Neural progenitor cell (in vitro differentiated cells): ENCODE data around the gene NHLH2. TPM values are rescaled to one million over a fixed set of nuclear protein-coding genes. Genes with fewer than 3 reads are reported as not detected.

Source experiments
- DNase-seq: peaks from one replicate; pipeline ENCODE4 v3.0.0-alpha.2; 2016; ENCODE audit warnings: low spot score
- H2AFZ ChIP-seq: fragments of 200-600 bp; sonication (generic); replicated peaks from 2 replicates; pipeline ENCODE4 v1.6.1; 2016; ENCODE audit warnings: antibody characterized with exemption
- H3F3A ChIP-seq: fragments of 200-600 bp; sonication (generic); 2 replicates; pipeline ENCODE4 v1.6.1; 2016; ENCODE audit warnings: antibody characterized with exemption, low read depth
- H3K27ac ChIP-seq: fragments of 200-600 bp; sonication (generic); 2 replicates; pipeline ENCODE4 v1.5.1; 2016; ENCODE audit warnings: mild to moderate bottlenecking
- H3K27me3 ChIP-seq: fragments of 200-600 bp; sonication (generic); 2 replicates; pipeline ENCODE4 v1.6.1; 2016; ENCODE audit warnings: mild to moderate bottlenecking, moderate library complexity
- H3K36me3 ChIP-seq: fragments of 200-600 bp; sonication (generic); 2 replicates; pipeline ENCODE4 v1.5.1; 2016
- H3K4me1 ChIP-seq: fragments of 200-600 bp; sonication (generic); 2 replicates; pipeline ENCODE4 v1.6.1; 2016; ENCODE audit warnings: mixed run types
- H3K4me2 ChIP-seq: fragments of 200-600 bp; sonication (generic); 2 replicates; pipeline ENCODE4 v1.6.1; 2016
- H3K4me3 ChIP-seq: fragments of 200-600 bp; sonication (generic); 2 replicates; pipeline ENCODE4 v1.5.1; 2016
- H3K79me2 ChIP-seq: fragments of 200-600 bp; sonication (generic); 2 replicates; pipeline ENCODE4 v1.6.1; 2016; ENCODE audit warnings: low read depth
- H3K9ac ChIP-seq: fragments of 200-600 bp; sonication (generic); 2 replicates; pipeline ENCODE4 v1.6.1; 2016
- H3K9me3 ChIP-seq: fragments of 200-600 bp; sonication (generic); 2 replicates; pipeline ENCODE4 v1.5.1; 2016; ENCODE audit warnings: low read depth
- H4K20me1 ChIP-seq: fragments of 200-600 bp; sonication (generic); 2 replicates; pipeline ENCODE4 v1.6.1; 2016; ENCODE audit warnings: low read depth
- H3K27ac Mint-ChIP-seq: 3 replicates; pipeline ENCODE4 v1.8.0; 2021; ENCODE audit warnings: mixed read lengths
- H3K27me3 Mint-ChIP-seq: 2 replicates; pipeline ENCODE4 v1.8.0; 2022; ENCODE audit warnings: low read depth, mild to moderate bottlenecking, inconsistent platforms, moderate library complexity, mixed read lengths; ENCODE audit not compliant: insufficient read depth
- H3K36me3 Mint-ChIP-seq: 3 replicates; pipeline ENCODE4 v1.8.0; 2021; ENCODE audit warnings: mixed read lengths
- H3K4me1 Mint-ChIP-seq: 3 replicates; pipeline ENCODE4 v1.8.0; 2021; ENCODE audit warnings: mixed read lengths
- H3K4me3 Mint-ChIP-seq: 3 replicates; pipeline ENCODE4 v1.8.0; 2021; ENCODE audit warnings: mild to moderate bottlenecking, moderate library complexity, mixed read lengths
- H3K9me3 Mint-ChIP-seq: 3 replicates; pipeline ENCODE4 v1.8.0; 2020; ENCODE audit warnings: mixed read lengths
- EZH2 ChIP-seq: fragments of 200-600 bp; sonication (generic); IDR thresholded peaks from 2 replicates; pipeline ENCODE4 v1.6.1; 2017; ENCODE audit warnings: antibody characterized with exemption, mild to moderate bottlenecking, moderate library complexity
- EZH2phosphoT487 ChIP-seq: fragments of 200-600 bp; sonication (generic); IDR thresholded peaks from 2 replicates; pipeline ENCODE4 v1.6.1; 2017; ENCODE audit warnings: antibody characterized with exemption
- total RNA-seq: library from RNA; depleted of rRNA; stranded (reverse); fragments of >200 nt; gene quantifications from 2 replicates; pipeline ENCODE4 v1.2.3, GENCODE V29; 2015; ENCODE audit warnings: low replicate concordance
- TF ChIP-seq, protein P1 (sequence below): fragments of 200-600 bp; sonication (generic); IDR thresholded peaks from 2 replicates; pipeline ENCODE4 v1.5.1; 2017; ENCODE audit warnings: antibody characterized with exemption, mild to moderate bottlenecking

Gene NHLH2
- total RNA-seq, 1 donor from 2014 or later, result 0.17 TPM

DNA sequence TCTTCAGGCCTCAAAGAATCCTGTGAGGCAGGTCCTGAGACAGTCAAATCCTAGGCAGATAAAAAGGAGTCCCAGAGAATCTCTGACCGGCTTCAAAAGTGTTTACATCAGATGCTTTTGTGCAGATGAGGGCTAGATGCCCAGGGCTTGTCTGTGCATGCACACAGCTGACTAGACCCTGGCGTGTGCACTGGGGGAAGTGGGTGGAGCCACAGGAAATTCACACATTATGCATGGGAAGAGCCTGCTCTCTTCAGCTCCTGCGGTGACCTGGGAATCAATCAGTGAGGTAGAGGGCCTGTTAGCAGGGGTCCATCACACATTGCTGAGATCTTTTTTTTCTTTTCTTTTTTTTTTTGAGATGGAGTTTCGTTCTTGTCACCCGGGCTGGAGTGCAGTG, 36.6 kb upstream of the NHLH2 start:
- peak; percentile 15 for DNase-seq
- H3K4me3 Mint-ChIP-seq, result no peak overlapping the region
- no peaks in the 10 kb centered on the region for H3F3A ChIP-seq

DNA sequence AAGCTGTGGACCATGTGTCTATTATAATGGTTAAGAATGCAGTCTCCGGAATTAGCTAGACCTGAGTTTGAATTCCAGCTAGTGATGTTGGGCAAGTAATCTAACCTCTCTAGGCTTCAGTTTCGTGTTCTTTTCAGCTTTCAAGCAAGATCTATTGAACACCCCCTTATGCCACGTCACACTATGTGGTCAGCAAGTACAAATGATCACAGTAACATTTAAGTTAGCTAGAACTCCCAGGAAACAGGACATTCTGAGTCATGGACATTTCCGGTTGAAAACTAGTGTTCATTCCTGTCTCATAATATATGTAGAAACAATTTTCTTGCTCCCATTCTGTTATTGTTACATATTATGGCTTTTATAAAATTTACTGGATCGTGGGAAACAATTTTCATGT, 34.0 kb upstream of the NHLH2 start:
- TF ChIP-seq EZH2phosphoT487, result no peak
- TF ChIP-seq EZH2, result no peak
- TF ChIP-seq, protein P1, sequence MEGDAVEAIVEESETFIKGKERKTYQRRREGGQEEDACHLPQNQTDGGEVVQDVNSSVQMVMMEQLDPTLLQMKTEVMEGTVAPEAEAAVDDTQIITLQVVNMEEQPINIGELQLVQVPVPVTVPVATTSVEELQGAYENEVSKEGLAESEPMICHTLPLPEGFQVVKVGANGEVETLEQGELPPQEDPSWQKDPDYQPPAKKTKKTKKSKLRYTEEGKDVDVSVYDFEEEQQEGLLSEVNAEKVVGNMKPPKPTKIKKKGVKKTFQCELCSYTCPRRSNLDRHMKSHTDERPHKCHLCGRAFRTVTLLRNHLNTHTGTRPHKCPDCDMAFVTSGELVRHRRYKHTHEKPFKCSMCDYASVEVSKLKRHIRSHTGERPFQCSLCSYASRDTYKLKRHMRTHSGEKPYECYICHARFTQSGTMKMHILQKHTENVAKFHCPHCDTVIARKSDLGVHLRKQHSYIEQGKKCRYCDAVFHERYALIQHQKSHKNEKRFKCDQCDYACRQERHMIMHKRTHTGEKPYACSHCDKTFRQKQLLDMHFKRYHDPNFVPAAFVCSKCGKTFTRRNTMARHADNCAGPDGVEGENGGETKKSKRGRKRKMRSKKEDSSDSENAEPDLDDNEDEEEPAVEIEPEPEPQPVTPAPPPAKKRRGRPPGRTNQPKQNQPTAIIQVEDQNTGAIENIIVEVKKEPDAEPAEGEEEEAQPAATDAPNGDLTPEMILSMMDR, result no peak
- Mint-ChIP-seq H3K36me3 (no peaks in the 10 kb centered on the region), H3K27me3 (peaks cover 5% of the 10 kb centered on the region), H3K9me3 (no peaks in the 10 kb centered on the region), H3K27ac (no peak overlapping the region), H3K4me1 (peaks cover 16% of the 10 kb centered on the region), H3K4me3 (no peak overlapping the region)
- H3K79me2 ChIP-seq, result no peaks in the 10 kb centered on the region
- H3K9ac ChIP-seq, result no peak overlapping the region
- H3K4me1 ChIP-seq, result no peaks in the 10 kb centered on the region
- no peak overlapping the region for H2AFZ ChIP-seq
- H3K27ac ChIP-seq, result no peak overlapping the region
- no peaks in the 10 kb centered on the region for H3K36me3 ChIP-seq
- no peak for DNase-seq
- H3K9me3 ChIP-seq, result no peaks in the 10 kb centered on the region
- no peak overlapping the region for H3K4me2 ChIP-seq
- H3K4me3 ChIP-seq, result no peak overlapping the region
- no peaks in the 10 kb centered on the region for H3F3A ChIP-seq
- H4K20me1 ChIP-seq, result no peaks in the 10 kb centered on the region
- H3K27me3 ChIP-seq, result no peaks in the 10 kb centered on the region

More for the DNA sequence above, 36.6 kb upstream of the NHLH2 start:
- Histone ChIP-seq H3K27ac (no peak overlapping the region), H3K4me1 (no peaks in the 10 kb centered on the region), H3K27me3 (no peaks in the 10 kb centered on the region), H3K79me2 (no peaks in the 10 kb centered on the region), H3K9ac (no peak overlapping the region), H3K4me2 (no peak overlapping the region), H3K36me3 (no peaks in the 10 kb centered on the region), H3K4me3 (no peak overlapping the region), H4K20me1 (no peaks in the 10 kb centered on the region), H3K9me3 (no peaks in the 10 kb centered on the region), H2AFZ (peak overlapping the region; percentile 77)
- peaks cover 5% of the 10 kb centered on the region for H3K27me3 Mint-ChIP-seq
- no peaks in the 10 kb centered on the region for H3K36me3 Mint-ChIP-seq
- no peaks in the 10 kb centered on the region for H3K9me3 Mint-ChIP-seq
- no peak for TF ChIP-seq EZH2phosphoT487
- TF ChIP-seq EZH2, result no peak
- TF ChIP-seq, protein P1, result no peak
- H3K4me1 Mint-ChIP-seq, result peaks cover 18% of the 10 kb centered on the region
- H3K27ac Mint-ChIP-seq, result peak overlapping the region; percentile 85

DNA sequence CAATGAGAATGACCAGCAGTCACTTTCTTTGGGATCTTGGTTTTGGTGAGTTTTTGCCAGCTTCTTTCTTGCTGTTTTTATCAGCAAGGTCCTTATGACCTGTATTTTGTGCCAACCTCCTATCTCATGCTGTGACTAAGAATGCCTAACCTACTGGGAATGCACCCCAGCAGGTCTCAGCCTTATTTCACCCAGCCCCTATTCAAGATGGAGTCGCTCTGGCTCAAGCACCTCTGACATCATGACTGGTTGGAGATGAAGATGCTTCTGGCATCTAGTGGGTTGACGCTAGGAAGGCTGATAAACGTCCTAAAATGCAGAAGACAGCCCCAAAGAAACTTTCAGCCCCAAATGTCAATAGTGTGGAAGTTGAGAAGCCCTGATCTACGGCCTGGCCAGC, 33.6 kb upstream of the NHLH2 start:
- Histone ChIP-seq H3K9ac (no peak overlapping the region), H3K4me1 (no peaks in the 10 kb centered on the region), H3F3A (no peaks in the 10 kb centered on the region), H2AFZ (no peak overlapping the region), H3K36me3 (no peaks in the 10 kb centered on the region), H3K9me3 (no peaks in the 10 kb centered on the region), H3K27me3 (no peaks in the 10 kb centered on the region), H4K20me1 (no peaks in the 10 kb centered on the region), H3K79me2 (no peaks in the 10 kb centered on the region), H3K4me2 (no peak overlapping the region), H3K27ac (no peak overlapping the region), H3K4me3 (no peak overlapping the region)
- peaks cover 5% of the 10 kb centered on the region for H3K27me3 Mint-ChIP-seq
- no peaks in the 10 kb centered on the region for H3K9me3 Mint-ChIP-seq
- H3K36me3 Mint-ChIP-seq, result no peaks in the 10 kb centered on the region
- H3K4me1 Mint-ChIP-seq, result peaks cover 12% of the 10 kb centered on the region
- H3K27ac Mint-ChIP-seq, result no peak overlapping the region
- TF ChIP-seq EZH2phosphoT487 (no peak), EZH2 (no peak)
- TF ChIP-seq, protein P1, result no peak
- DNase-seq, result no peak
- H3K4me3 Mint-ChIP-seq, result no peak overlapping the region
